HUES64 (cell line): ENCODE data around the gene KLC3. TPM values are rescaled to one million over a fixed set of nuclear protein-coding genes. Genes with fewer than 3 reads are reported as not detected.

Source experiments
- H3K27ac ChIP-seq: 2 replicates; pipeline ENCODE4 v1.7.0; 2013; ENCODE audit warnings: low read depth, low read length, inconsistent platforms
- H3K27me3 ChIP-seq: 2 replicates; pipeline ENCODE4 v1.6.1; 2013; ENCODE audit warnings: mild to moderate bottlenecking, low read length; ENCODE audit not compliant: insufficient read depth
- H3K36me3 ChIP-seq: 2 replicates; pipeline ENCODE4 v1.6.1; 2013; ENCODE audit warnings: mild to moderate bottlenecking, low read length; ENCODE audit not compliant: insufficient read depth
- H3K4me1 ChIP-seq: 2 replicates; pipeline ENCODE4 v1.6.1; 2013; ENCODE audit warnings: mild to moderate bottlenecking, low read length, moderate library complexity; ENCODE audit not compliant: insufficient read depth
- H3K4me3 ChIP-seq: 2 replicates; pipeline ENCODE4 v1.5.1; 2013; ENCODE audit warnings: mild to moderate bottlenecking, low read length, moderate library complexity
- H3K9ac ChIP-seq: 2 replicates; pipeline ENCODE4 v1.6.1; 2013; ENCODE audit warnings: mild to moderate bottlenecking, low read depth, low read length
- H3K9me3 ChIP-seq: 2 replicates; pipeline ENCODE4 v1.6.1; 2013; ENCODE audit warnings: low read depth, low read length; ENCODE audit not compliant: insufficient read depth
- WGBS: fragments of 150-250, 120-280 bp; methylation state at CpG from one replicate; pipeline ENCODE4 v1.1.7; 2013; ENCODE audit warnings: missing lambda C conversion rate; 5-methylcytosine and 5-hydroxymethylcytosine counted together
- polyA plus RNA-seq, 2 experiments: library from polyadenylated mRNA; stranded (reverse); fragments of 50-300 nt; gene quantifications; one replicate each; pipeline ENCODE4 v1.2.3, GENCODE V29; 2013

The KLC3 gene
- 1.1 TPM for polyA plus RNA-seq (2013, experiment 1 of 2)
- 1.7 TPM for polyA plus RNA-seq (2013, experiment 2 of 2)

- 11% methylated on average over 50 of the region's 50 CpGs for WGBS
- H3K36me3 ChIP-seq: no peaks in the 10 kb centered on the region
- H3K4me3 ChIP-seq: peak within 1 kb of the TSS; percentile 59
- H3K9ac ChIP-seq: no peak within 1 kb of the TSS
- no peaks in the 10 kb centered on the region for H3K4me1 ChIP-seq
- H3K27ac ChIP-seq: no peak within 1 kb of the TSS
- no peaks in the 10 kb centered on the region for H3K9me3 ChIP-seq
- H3K27me3 ChIP-seq: peaks cover 25% of the 10 kb centered on the region
Observed at GRCh38 chr19:45340232-45340898, at the start of gene KLC3. Gene KLC3 (plus strand): TSS chr19:45340750. CDS start chr19:45345542, 4,792 bp downstream.

DNA sequence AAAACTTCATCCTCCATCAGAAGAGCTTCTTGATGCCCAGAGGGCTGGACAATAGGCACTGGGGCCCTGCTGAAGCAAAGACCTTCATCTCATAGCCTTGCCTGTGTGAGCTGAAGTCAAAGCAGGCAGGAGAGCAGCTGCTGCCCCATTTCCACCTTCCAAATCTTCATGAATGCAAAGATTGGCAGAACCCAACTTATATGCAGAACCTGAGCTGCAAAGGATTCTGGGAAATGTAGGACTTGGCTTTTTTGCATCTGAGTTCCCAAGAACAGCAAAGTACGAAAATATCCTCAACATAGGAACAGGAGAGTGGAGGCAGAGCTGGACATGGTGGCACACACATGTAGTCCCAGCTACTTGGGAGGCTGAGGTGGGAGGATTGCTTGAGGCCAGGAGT, 48.7 kb upstream of the KLC3 start:
- Histone ChIP-seq H3K27ac (no peak overlapping the region), H3K36me3 (peaks cover 31% of the 10 kb centered on the region), H3K9me3 (no peaks in the 10 kb centered on the region), H3K4me1 (no peaks in the 10 kb centered on the region), H3K27me3 (no peaks in the 10 kb centered on the region), H3K4me3 (no peak overlapping the region), H3K9ac (no peak overlapping the region)
- 93% methylated on average over 1 of the region's 1 CpG for WGBS

GRCh38 chr19:45293682-45294081, 46.9 kb upstream of the KLC3 start:
- H3K4me1 ChIP-seq: no peaks in the 10 kb centered on the region
- no peaks in the 10 kb centered on the region for H3K9me3 ChIP-seq
- H3K36me3 ChIP-seq: peaks cover 29% of the 10 kb centered on the region
- WGBS: 76% methylated on average over 4 of the region's 4 CpGs
- no peak overlapping the region for H3K4me3 ChIP-seq
- no peak overlapping the region for H3K27ac ChIP-seq
- no peaks in the 10 kb centered on the region for H3K27me3 ChIP-seq
- H3K9ac ChIP-seq: no peak overlapping the region

GRCh38 chr19:45294291-45295029, 46.1 kb upstream of the KLC3 start:
- peaks cover 31% of the 10 kb centered on the region for H3K36me3 ChIP-seq
- no peaks in the 10 kb centered on the region for H3K4me1 ChIP-seq
- H3K9ac ChIP-seq: no peak overlapping the region
- no peaks in the 10 kb centered on the region for H3K9me3 ChIP-seq
- no peak overlapping the region for H3K27ac ChIP-seq
- no peak overlapping the region for H3K4me3 ChIP-seq
- H3K27me3 ChIP-seq: no peaks in the 10 kb centered on the region
- WGBS: 93% methylated on average over 12 of the region's 12 CpGs

GRCh38 chr19:45295873-45296272, 44.7 kb upstream of the KLC3 start:
- no peak overlapping the region for H3K27ac ChIP-seq
- peaks cover 25% of the 10 kb centered on the region; the same call in 1 of the 2 replicates for H3K36me3 ChIP-seq
- H3K9ac ChIP-seq: no peak overlapping the region
- no peaks in the 10 kb centered on the region for H3K27me3 ChIP-seq
- H3K4me1 ChIP-seq: no peaks in the 10 kb centered on the region
- H3K4me3 ChIP-seq: no peak overlapping the region
- no peaks in the 10 kb centered on the region for H3K9me3 ChIP-seq

GRCh38 chr19:45296355-45296754, 44.2 kb upstream of the KLC3 start:
- no peak overlapping the region for H3K4me3 ChIP-seq
- WGBS: 93% methylated on average over 4 of the region's 4 CpGs
- H3K9ac ChIP-seq: no peak overlapping the region
- no peaks in the 10 kb centered on the region for H3K27me3 ChIP-seq
- no peaks in the 10 kb centered on the region for H3K9me3 ChIP-seq
- H3K36me3 ChIP-seq: peaks cover 25% of the 10 kb centered on the region; the same call in 1 of the 2 replicates
- no peak overlapping the region for H3K27ac ChIP-seq
- no peaks in the 10 kb centered on the region for H3K4me1 ChIP-seq

GRCh38 chr19:45297674-45298073, 42.9 kb upstream of the KLC3 start:
- 96% methylated on average over 11 of the region's 18 CpGs for WGBS
- H3K9me3 ChIP-seq: no peaks in the 10 kb centered on the region
- H3K4me1 ChIP-seq: no peaks in the 10 kb centered on the region
- no peak overlapping the region for H3K9ac ChIP-seq
- H3K4me3 ChIP-seq: no peak overlapping the region
- H3K27ac ChIP-seq: no peak overlapping the region
- peaks cover 17% of the 10 kb centered on the region; the same call in 1 of the 2 replicates for H3K36me3 ChIP-seq
- H3K27me3 ChIP-seq: no peaks in the 10 kb centered on the region

- H3K9ac ChIP-seq: no peak overlapping the region
- H3K36me3 ChIP-seq: peaks cover 17% of the 10 kb centered on the region; the same call in 1 of the 2 replicates
- no peak overlapping the region for H3K4me3 ChIP-seq
- no peaks in the 10 kb centered on the region for H3K4me1 ChIP-seq
- H3K9me3 ChIP-seq: no peaks in the 10 kb centered on the region
- H3K27me3 ChIP-seq: no peaks in the 10 kb centered on the region
- H3K27ac ChIP-seq: no peak overlapping the region
- 97% methylated on average over 5 of the region's 5 CpGs for WGBS
Observed at GRCh38 chr19:45298264-45298663, 42.3 kb upstream of the KLC3 start.

- Histone ChIP-seq H3K27ac (no peak overlapping the region), H3K4me1 (no peaks in the 10 kb centered on the region), H3K36me3 (peaks cover 17% of the 10 kb centered on the region; the same call in 1 of the 2 replicates), H3K4me3 (no peak overlapping the region), H3K9ac (no peak overlapping the region), H3K27me3 (no peaks in the 10 kb centered on the region), H3K9me3 (no peaks in the 10 kb centered on the region)
- 93% methylated on average over 6 of the region's 6 CpGs for WGBS
Observed at GRCh38 chr19:45299719-45300118, 40.8 kb upstream of the KLC3 start.

- no peaks in the 10 kb centered on the region for H3K9me3 ChIP-seq
- H3K36me3 ChIP-seq: peaks cover 12% of the 10 kb centered on the region; the same call in 1 of the 2 replicates
- 93% methylated on average over 26 of the region's 27 CpGs for WGBS
- no peak overlapping the region for H3K27ac ChIP-seq
- H3K4me3 ChIP-seq: no peak overlapping the region
- no peaks in the 10 kb centered on the region; the same call in 1 of the 2 replicates for H3K27me3 ChIP-seq
- no peak overlapping the region for H3K9ac ChIP-seq
- peaks cover 6% of the 10 kb centered on the region; the same call in 1 of the 2 replicates for H3K4me1 ChIP-seq
Observed at GRCh38 chr19:45302416-45302815, 38.1 kb upstream of the KLC3 start.

- 96% methylated on average over 12 of the region's 12 CpGs for WGBS
- H3K9ac ChIP-seq: no peak overlapping the region
- peaks cover 6% of the 10 kb centered on the region; the same call in 1 of the 2 replicates for H3K4me1 ChIP-seq
- no peak overlapping the region for H3K4me3 ChIP-seq
- no peaks in the 10 kb centered on the region for H3K9me3 ChIP-seq
- no peak overlapping the region for H3K27ac ChIP-seq
- peaks cover 7% of the 10 kb centered on the region; the same call in 1 of the 2 replicates for H3K36me3 ChIP-seq
- H3K27me3 ChIP-seq: no peaks in the 10 kb centered on the region; the same call in 1 of the 2 replicates
Observed at GRCh38 chr19:45303269-45304060, 37.1 kb upstream of the KLC3 start.
